ENCODE data around the gene GPR108. TPM values are rescaled to one million over a fixed set of nuclear protein-coding genes. Genes with fewer than 3 reads are reported as not detected.
"Not testable (repeated sequence)": the region's sequence is repeated elsewhere in the genome, so short reads cannot be mapped to it uniquely, and the experiment has no call there.

GPR108 gene
- total RNA-seq, 1 donor from 2014 or later: 51.4 TPM

DNA sequence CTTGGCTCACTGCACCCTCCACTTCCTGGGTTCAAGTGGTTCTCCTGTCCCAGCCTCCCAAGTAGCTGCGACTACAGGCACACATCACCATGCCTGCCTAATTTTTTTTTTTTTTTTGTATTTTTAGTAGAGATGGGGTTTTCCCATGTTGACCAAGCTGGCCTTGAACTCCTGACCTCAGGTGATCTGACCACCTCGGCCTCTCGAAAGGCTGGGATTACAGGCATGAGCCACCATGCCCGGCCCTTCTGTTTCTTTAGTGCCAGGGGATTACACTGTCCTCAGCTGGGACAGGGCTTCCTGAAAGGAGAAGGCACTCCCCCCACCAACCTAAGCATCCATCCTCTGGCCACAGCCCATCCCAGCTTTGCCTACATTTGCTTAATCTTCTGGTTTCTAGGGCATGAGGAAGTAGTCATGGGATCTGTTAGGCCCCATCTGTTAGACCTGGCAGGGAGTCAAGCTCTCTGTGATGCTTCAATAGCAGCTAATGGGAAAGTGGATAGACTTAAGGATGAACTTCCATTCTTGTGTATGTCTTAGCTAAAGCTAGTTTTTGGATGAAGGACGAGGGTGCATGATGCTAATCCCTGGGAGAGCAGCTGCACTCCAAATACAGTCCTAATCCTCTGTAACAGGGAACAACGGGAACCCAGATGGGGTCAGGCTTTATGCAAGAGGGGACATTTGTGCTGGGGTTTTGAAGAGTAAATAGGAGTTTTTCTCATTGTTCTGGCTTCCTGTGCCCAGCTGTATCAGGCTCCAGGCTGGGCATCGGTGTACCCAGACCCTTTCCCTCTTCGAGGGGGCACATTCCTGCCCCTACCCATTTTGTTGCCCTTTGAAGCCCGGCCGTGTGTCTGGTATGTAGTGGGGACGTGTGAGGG lies 37.7 kb upstream of the GPR108 start:
- TF ChIP-seq, protein P1, sequence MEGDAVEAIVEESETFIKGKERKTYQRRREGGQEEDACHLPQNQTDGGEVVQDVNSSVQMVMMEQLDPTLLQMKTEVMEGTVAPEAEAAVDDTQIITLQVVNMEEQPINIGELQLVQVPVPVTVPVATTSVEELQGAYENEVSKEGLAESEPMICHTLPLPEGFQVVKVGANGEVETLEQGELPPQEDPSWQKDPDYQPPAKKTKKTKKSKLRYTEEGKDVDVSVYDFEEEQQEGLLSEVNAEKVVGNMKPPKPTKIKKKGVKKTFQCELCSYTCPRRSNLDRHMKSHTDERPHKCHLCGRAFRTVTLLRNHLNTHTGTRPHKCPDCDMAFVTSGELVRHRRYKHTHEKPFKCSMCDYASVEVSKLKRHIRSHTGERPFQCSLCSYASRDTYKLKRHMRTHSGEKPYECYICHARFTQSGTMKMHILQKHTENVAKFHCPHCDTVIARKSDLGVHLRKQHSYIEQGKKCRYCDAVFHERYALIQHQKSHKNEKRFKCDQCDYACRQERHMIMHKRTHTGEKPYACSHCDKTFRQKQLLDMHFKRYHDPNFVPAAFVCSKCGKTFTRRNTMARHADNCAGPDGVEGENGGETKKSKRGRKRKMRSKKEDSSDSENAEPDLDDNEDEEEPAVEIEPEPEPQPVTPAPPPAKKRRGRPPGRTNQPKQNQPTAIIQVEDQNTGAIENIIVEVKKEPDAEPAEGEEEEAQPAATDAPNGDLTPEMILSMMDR (IDR thresholded peaks at IDR 0.05; ENCODE audit: unreplicated experiment): no peak
- DNase-seq (ENCODE audit: low spot score in 2 of 2, unreplicated experiment in 2 of 2): no peak
- Mint-ChIP-seq H3K27me3 (ENCODE audit: low read depth) (peaks cover 2% of the 10 kb centered on the region), H3K27ac (no peak overlapping the region), H3K36me3 (no peaks in the 10 kb centered on the region), H3K4me3 (no peak overlapping the region), H3K9me3 (peaks cover 6% of the 10 kb centered on the region), H3K4me1 (no peaks in the 10 kb centered on the region)

DNA sequence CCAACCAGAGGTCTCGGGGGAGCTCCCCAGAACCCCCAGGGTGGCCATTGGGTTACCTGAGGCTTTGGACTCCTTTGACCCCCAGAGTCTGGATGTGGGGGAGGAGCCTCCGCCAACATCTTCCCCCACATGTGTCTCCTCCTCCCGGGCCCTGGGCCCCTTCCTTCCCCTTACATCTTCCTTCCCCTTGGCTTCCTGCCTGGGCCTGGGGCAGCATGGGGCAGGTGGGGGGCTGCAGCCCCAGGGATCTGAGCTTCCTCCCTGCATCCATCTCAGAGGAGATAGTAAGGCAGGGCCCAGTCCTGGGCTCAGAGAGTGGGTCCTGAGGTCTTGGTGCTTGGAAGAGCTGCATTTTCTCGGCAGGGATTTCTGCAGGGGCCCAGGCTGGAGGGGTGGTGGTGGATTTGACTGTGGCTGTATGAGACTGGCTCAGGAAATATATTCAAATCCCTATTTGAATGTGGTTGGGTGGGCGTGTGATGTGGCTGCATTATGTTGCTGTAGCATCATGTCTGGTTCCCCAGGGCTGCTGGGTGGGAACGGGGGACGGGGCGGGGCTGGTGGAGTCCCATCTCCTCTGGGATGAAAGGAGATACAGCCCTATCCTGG lies 36.0 kb upstream of the GPR108 start:
- no peak overlapping the region for H3K27ac Mint-ChIP-seq
- no peak overlapping the region for H3K4me3 Mint-ChIP-seq
- H3K27me3 Mint-ChIP-seq (ENCODE audit: low read depth): peaks cover 2% of the 10 kb centered on the region
- no peaks in the 10 kb centered on the region for H3K36me3 Mint-ChIP-seq
- DNase-seq (ENCODE audit: low spot score in 2 of 2, unreplicated experiment in 2 of 2): no peak
- no peaks in the 10 kb centered on the region for H3K4me1 Mint-ChIP-seq
- H3K9me3 Mint-ChIP-seq: peaks cover 6% of the 10 kb centered on the region
- TF ChIP-seq, protein P1 (IDR thresholded peaks at IDR 0.05; ENCODE audit: unreplicated experiment): no peak

DNA sequence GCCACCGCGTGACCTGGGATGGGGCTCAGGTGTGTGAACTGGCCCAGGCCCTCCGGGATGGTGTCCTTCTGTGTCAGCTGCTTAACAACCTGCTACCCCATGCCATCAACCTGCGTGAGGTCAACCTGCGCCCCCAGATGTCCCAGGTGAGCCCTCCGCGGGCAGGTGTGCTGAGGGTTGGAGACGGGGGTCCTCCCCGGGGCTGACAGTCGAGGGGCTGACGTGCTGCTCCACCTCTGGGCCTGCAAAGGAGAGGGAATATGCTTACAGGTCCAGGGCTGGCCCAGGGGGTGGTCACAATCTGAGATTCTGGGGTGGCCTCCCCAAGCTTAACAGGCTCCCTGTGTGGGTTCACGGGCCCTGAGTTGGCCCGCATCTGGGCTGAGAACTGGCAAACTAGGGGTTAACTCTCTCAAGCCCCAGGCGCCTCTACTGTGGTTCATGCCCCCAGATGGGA lies 35.5 kb upstream of the GPR108 start:
- H3K9me3 Mint-ChIP-seq: peaks cover 6% of the 10 kb centered on the region
- no peak overlapping the region for H3K4me3 Mint-ChIP-seq
- H3K36me3 Mint-ChIP-seq: no peaks in the 10 kb centered on the region
- H3K27me3 Mint-ChIP-seq (ENCODE audit: low read depth): peaks cover 7% of the 10 kb centered on the region
- no peak for DNase-seq (ENCODE audit: low spot score in 2 of 2, unreplicated experiment in 2 of 2)
- no peaks in the 10 kb centered on the region for H3K4me1 Mint-ChIP-seq
- TF ChIP-seq, protein P1 (IDR thresholded peaks at IDR 0.05; ENCODE audit: unreplicated experiment): no peak
- H3K27ac Mint-ChIP-seq: no peak overlapping the region

DNA sequence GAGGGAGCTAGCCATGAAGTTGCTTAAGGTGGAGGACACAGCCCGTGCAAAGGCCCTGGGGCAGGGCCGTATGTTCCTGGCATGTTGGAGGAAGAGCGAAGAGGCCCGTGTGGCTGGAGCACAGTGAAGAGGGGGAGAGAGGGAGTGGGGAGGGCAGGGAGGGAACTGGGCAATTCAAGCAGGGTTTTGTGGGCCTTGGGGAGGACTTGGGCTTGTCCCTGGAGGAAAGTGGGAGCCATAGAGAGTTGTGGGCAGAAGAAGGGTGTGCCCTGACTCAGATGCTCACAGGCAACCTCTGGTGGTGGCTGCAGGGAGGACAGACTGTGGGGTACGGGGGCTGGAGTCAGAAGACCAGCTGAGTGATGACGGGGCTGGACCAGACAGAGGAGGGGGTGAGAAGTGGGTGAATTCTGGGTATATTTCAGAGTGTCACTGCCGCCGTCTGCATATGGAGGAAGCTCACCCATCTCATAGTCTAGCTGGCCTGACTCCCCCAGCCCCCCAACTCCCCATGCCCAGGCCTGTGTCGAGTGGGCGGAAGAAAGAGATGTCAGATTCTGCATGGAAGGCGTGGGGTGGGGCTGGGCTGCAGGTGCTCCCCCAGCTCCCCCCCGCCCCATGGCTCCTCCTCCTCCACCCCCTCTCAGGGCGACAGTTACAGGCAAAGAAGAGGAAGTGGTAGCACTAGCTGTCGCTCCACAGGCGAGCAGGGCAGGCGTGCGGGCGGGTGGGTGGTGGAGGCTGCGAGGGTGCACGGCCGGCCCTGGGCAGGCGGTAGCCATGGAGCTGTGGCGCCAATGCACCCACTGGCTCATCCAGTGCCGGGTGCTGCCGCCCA lies 34.9 kb upstream of the GPR108 start, which contains the start of gene VAV1:
TSS of gene VAV1 (plus strand) at position 681 of the 838 bp plus-strand sequence. CDS start at position 781, 100 bp downstream.
- Mint-ChIP-seq H3K27me3 (ENCODE audit: low read depth) (peaks cover 11% of the 10 kb centered on the region), H3K36me3 (no peaks in the 10 kb centered on the region), H3K4me3 (no peak within 1 kb of the TSS), H3K9me3 (peaks cover 4% of the 10 kb centered on the region), H3K27ac (no peak within 1 kb of the TSS), H3K4me1 (peaks cover 3% of the 10 kb centered on the region)
- TF ChIP-seq, protein P1 (IDR thresholded peaks at IDR 0.05; ENCODE audit: unreplicated experiment): no peak
- DNase-seq (ENCODE audit: low spot score in 2 of 2, unreplicated experiment in 2 of 2): no peak

DNA sequence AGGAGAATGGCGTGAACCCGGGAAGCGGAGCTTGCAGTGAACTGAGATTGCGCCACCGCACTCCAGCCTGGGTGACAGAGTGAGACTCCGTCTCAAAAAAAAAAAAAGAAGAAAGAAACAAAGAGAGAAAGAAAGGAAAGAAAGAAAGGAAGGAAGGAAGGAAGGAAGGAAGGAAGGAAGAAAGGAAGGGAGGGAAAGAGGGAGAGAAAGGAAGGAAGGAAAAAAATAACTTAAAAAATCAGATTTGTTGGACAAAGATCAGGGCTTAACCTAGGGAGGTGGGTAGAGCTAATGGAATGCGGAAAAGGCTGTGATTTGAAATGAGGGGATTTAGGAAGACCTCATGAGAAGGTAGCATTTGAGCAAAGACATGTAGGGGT lies 34.3 kb upstream of the GPR108 start:
- H3K4me1 Mint-ChIP-seq; DNase-seq (ENCODE audit: low spot score in 2 of 2, unreplicated experiment in 2 of 2); H3K27ac Mint-ChIP-seq; H3K9me3 Mint-ChIP-seq; H3K36me3 Mint-ChIP-seq; H3K4me3 Mint-ChIP-seq: not testable (repeated sequence)
- peaks cover 16% of the 10 kb centered on the region for H3K27me3 Mint-ChIP-seq (ENCODE audit: low read depth)
